Caco-2 (cell line): ENCODE data around the gene TBX6. TPM values are rescaled to one million over a fixed set of nuclear protein-coding genes. Genes with fewer than 3 reads are reported as not detected.

Experiments used
- BruUV-seq: library from RNA; stranded (reverse); fragments of 400-500 nt; replicated peaks from 2 replicates; lab custom pipeline; 2021; lab: Mats Ljungman, UMichigan
- CTCF ChIA-PET: fragments of 300-600 bp; sonication (Branson Sonifier 250); formaldehyde crosslinking; loops from one replicate; lab custom pipeline; 2022; ENCODE audit warnings: antibody characterized with exemption; lab: Charles Lee
- POLR2A ChIA-PET: fragments of 300-600 bp; sonication (Branson Sonifier 250); formaldehyde crosslinking; loops from one replicate; lab custom pipeline; 2022; ENCODE audit warnings: antibody characterized with exemption; lab: Charles Lee
- DNase-seq, 2 experiments: peaks; one replicate each; pipeline versions ENCODE4 v3.0.0 to v3.0.0-alpha.2; 2020 to 2022
- H3K27me3 ChIP-seq: replicated peaks from 2 replicates; pipeline ENCODE4 v1.6.0; 2011; ENCODE audit warnings: low read length; ENCODE audit not compliant: control insufficient read depth, insufficient read depth
- H3K36me3 ChIP-seq: 2 replicates; pipeline ENCODE4 v1.5.1; 2011; ENCODE audit warnings: low read length; ENCODE audit not compliant: control insufficient read depth, insufficient read depth
- H3K4me1 ChIP-seq: fragments of 250-450 bp; sonication (Bioruptor Pico); 2 replicates; pipeline ENCODE4 v1.5.1; 2020; ENCODE audit warnings: mild to moderate bottlenecking
- H3K4me3 ChIP-seq: 2 replicates; pipeline ENCODE4 v1.5.1; 2011; ENCODE audit warnings: low read depth, mild to moderate bottlenecking, control low read depth, low read length
- H3K9me3 ChIP-seq: fragments of 250-450 bp; sonication (Bioruptor Pico); 2 replicates; pipeline ENCODE4 v1.5.1; 2020; ENCODE audit warnings: mild to moderate bottlenecking, moderate library complexity
- H3K27ac Mint-ChIP-seq: one replicate; pipeline ENCODE4 v1.8.0; 2022; ENCODE audit warnings: mixed read lengths; ENCODE audit not compliant: unreplicated experiment
- H3K27me3 Mint-ChIP-seq: one replicate; pipeline ENCODE4 v1.8.0; 2022; ENCODE audit warnings: mixed read lengths; ENCODE audit not compliant: insufficient read depth, unreplicated experiment
- H3K36me3 Mint-ChIP-seq: one replicate; pipeline ENCODE4 v1.8.0; 2022; ENCODE audit warnings: mild to moderate bottlenecking, mixed read lengths; ENCODE audit not compliant: insufficient read depth, unreplicated experiment
- H3K4me1 Mint-ChIP-seq: one replicate; pipeline ENCODE4 v1.8.0; 2022; ENCODE audit warnings: low read depth, mixed read lengths; ENCODE audit not compliant: unreplicated experiment
- H3K4me3 Mint-ChIP-seq: one replicate; pipeline ENCODE4 v1.8.0; 2022; ENCODE audit warnings: mild to moderate bottlenecking, moderate library complexity, mixed read lengths; ENCODE audit not compliant: unreplicated experiment
- H3K9me3 Mint-ChIP-seq: one replicate; pipeline ENCODE4 v1.8.0; 2022; ENCODE audit warnings: mixed read lengths; ENCODE audit not compliant: unreplicated experiment
- CTCF ChIP-seq, 2 experiments: fragments of 200-600 bp in 1 of 2; IDR thresholded peaks; 1 replicate in 1 of 2; 2 replicates in 1 of 2; pipeline versions ENCODE4 v1.5.1 to v1.8.0; 2011 to 2022; ENCODE audit warnings: antibody characterized with exemption in 1 of 2, control low read depth in 1 of 2, inconsistent platforms in 1 of 2, low read depth in 1 of 2, low read length in 1 of 2, mild to moderate bottlenecking in 1 of 2, moderate library complexity in 1 of 2; ENCODE audit not compliant: insufficient read depth in 1 of 2, severe bottlenecking in 1 of 2, unreplicated experiment in 1 of 2
- intact Hi-C: fragments of 100-400 bp; cut with micrococcal nuclease; formaldehyde crosslinking; loops from one replicate; pipeline ENCODE4 v1.10.0; 2022; ENCODE audit not compliant: unreplicated experiment
- total RNA-seq: library from RNA; stranded (reverse); gene quantifications from 2 replicates; pipeline ENCODE4 v1.2.3, GENCODE V29; 2022

TBX6 gene
- total RNA-seq, 1 experiment from 2014 or later: 1.1 TPM

GRCh38 chr16:30104492-30104891 is 12.8 kb upstream of the TBX6 start:
- CTCF ChIA-PET: interaction anchor here (1.0 to 2.2 kb wide), 2 partner anchors 8 to 12 kb away, joined by 3 to 13 read pairs; partner anchors contain the start of gene TBX6
- DNase-seq: peak; percentile 88 to 89
- no peaks in the 10 kb centered on the region; the same call in 1 of the 2 replicates for H3K36me3 ChIP-seq
- H3K4me1 Mint-ChIP-seq: peaks cover 13% of the 10 kb centered on the region
- H3K9me3 Mint-ChIP-seq: peaks cover 14% of the 10 kb centered on the region
- POLR2A ChIA-PET: no interaction called here
- H3K27ac Mint-ChIP-seq: peak overlapping the region; percentile 97
- no peaks in the 10 kb centered on the region for H3K27me3 Mint-ChIP-seq
- BruUV-seq: no TSS peak
- no peaks in the 10 kb centered on the region for H3K9me3 ChIP-seq
- H3K36me3 Mint-ChIP-seq: peaks cover 13% of the 10 kb centered on the region
- H3K27me3 ChIP-seq: no peaks in the 10 kb centered on the region
- intact Hi-C loops: no loop called here
- no peak for TF ChIP-seq CTCF (IDR thresholded peaks at IDR 0.05; ENCODE audit: insufficient read depth in 1 of 2, low read depth in 1 of 2, low read length in 1 of 2, severe bottlenecking in 1 of 2, unreplicated experiment in 1 of 2)
- H3K4me1 ChIP-seq: peaks cover 22% of the 10 kb centered on the region
- peak overlapping the region; percentile 66 for H3K4me3 Mint-ChIP-seq
- H3K4me3 ChIP-seq: no peak overlapping the region

- POLR2A ChIA-PET: no interaction called here
- Histone ChIP-seq H3K27me3 (no peaks in the 10 kb centered on the region), H3K4me1 (peaks cover 22% of the 10 kb centered on the region), H3K4me3 (no peak overlapping the region), H3K9me3 (no peaks in the 10 kb centered on the region), H3K36me3 (no peaks in the 10 kb centered on the region; the same call in 1 of the 2 replicates)
- Mint-ChIP-seq H3K27me3 (no peaks in the 10 kb centered on the region), H3K4me3 (peak overlapping the region; percentile 66), H3K9me3 (peaks cover 14% of the 10 kb centered on the region), H3K4me1 (peaks cover 13% of the 10 kb centered on the region), H3K27ac (peak overlapping the region; percentile 97), H3K36me3 (peaks cover 13% of the 10 kb centered on the region)
- DNase-seq: no peak
- CTCF ChIA-PET: interaction anchor here (1.0 to 2.2 kb wide), 2 partner anchors 9 to 12 kb away, joined by 3 to 13 read pairs; partner anchors contain the start of gene TBX6
- TF ChIP-seq CTCF (IDR thresholded peaks at IDR 0.05; ENCODE audit: insufficient read depth in 1 of 2, low read depth in 1 of 2, low read length in 1 of 2, severe bottlenecking in 1 of 2, unreplicated experiment in 1 of 2): no peak
- intact Hi-C loops: no loop called here
- BruUV-seq: TSS peak; percentile 46
Observed at GRCh38 chr16:30104090-30104489, 12.4 kb upstream of the TBX6 start.

GRCh38 chr16:30096862-30097563 is 5.3 kb upstream of the TBX6 start:
- Histone ChIP-seq H3K9me3 (peaks cover 19% of the 10 kb centered on the region), H3K27me3 (no peaks in the 10 kb centered on the region), H3K36me3 (no peaks in the 10 kb centered on the region), H3K4me1 (peaks cover 21% of the 10 kb centered on the region), H3K4me3 (no peak overlapping the region)
- Mint-ChIP-seq H3K4me3 (peak overlapping the region; percentile 64), H3K4me1 (peaks cover 18% of the 10 kb centered on the region), H3K9me3 (peaks cover 11% of the 10 kb centered on the region), H3K27me3 (no peaks in the 10 kb centered on the region), H3K27ac (peak overlapping the region; percentile 85), H3K36me3 (peaks cover 23% of the 10 kb centered on the region)
- no peak for DNase-seq
- POLR2A ChIA-PET: no interaction called here
- intact Hi-C loops: no loop called here
- TF ChIP-seq CTCF (IDR thresholded peaks at IDR 0.05; ENCODE audit: insufficient read depth in 1 of 2, low read depth in 1 of 2, low read length in 1 of 2, severe bottlenecking in 1 of 2, unreplicated experiment in 1 of 2): no peak
- CTCF ChIA-PET: no interaction called here
- BruUV-seq: no TSS peak
